HG03066 (cell line): ENCODE measurements around the gene TNRC6C.
"Not testable (repeated sequence)": the region's sequence is repeated elsewhere in the genome, so short reads cannot be mapped to it uniquely, and the experiment has no call there.

Experiments used
- ATAC-seq: cut with Tn5 transposase; IDR thresholded peaks from one replicate; pipeline ENCODE4 v1.9.1; 2021; ENCODE audit warnings: low read depth; ENCODE audit not compliant: unreplicated experiment

Gene TNRC6C

GRCh38 chr17:78132084-78132676 is 173.7 kb downstream of the TNRC6C start:
- ATAC-seq = no peak

GRCh38 chr17:78132767-78133178 is 174.3 kb downstream of the TNRC6C start:
- no peak for ATAC-seq

- no peak for ATAC-seq
Observed at GRCh38 chr17:78133179-78133951, 174.9 kb downstream of the TNRC6C start.

- no peak for ATAC-seq
Observed at GRCh38 chr17:78133971-78134898, 175.7 kb downstream of the TNRC6C start.

- ATAC-seq = no peak
Observed at GRCh38 chr17:78134899-78135385, 176.4 kb downstream of the TNRC6C start.

- no peak for ATAC-seq
Observed at GRCh38 chr17:78135858-78136500, 177.5 kb downstream of the TNRC6C start.

- ATAC-seq = no peak
Observed at GRCh38 chr17:78137392-78138203, 179.1 kb downstream of the TNRC6C start.

GRCh38 chr17:78138204-78139060 is 179.9 kb downstream of the TNRC6C start:
- no peak for ATAC-seq

- not testable (repeated sequence) for ATAC-seq
Observed at GRCh38 chr17:78139861-78140168, 181.3 kb downstream of the TNRC6C start.

GRCh38 chr17:78140169-78141051 is 181.9 kb downstream of the TNRC6C start:
- ATAC-seq = peak; percentile 62

- ATAC-seq = no peak
Observed at GRCh38 chr17:78141437-78142118, 183.1 kb downstream of the TNRC6C start.

- ATAC-seq = no peak
Observed at GRCh38 chr17:78142119-78142861, 183.8 kb downstream of the TNRC6C start.

GRCh38 chr17:78143214-78144146 is 185.0 kb downstream of the TNRC6C start:
- ATAC-seq = no peak

GRCh38 chr17:78144147-78144719 is 185.7 kb downstream of the TNRC6C start:
- no peak for ATAC-seq
